Activated CD8-positive, alpha-beta memory T cell treated with anti-CD3 and anti-CD28 coated beads for 48 hours (primary cell): Measurements from ENCODE around the gene CACNA2D4.

Experiments
- DNase-seq, 3 experiments: peaks; one replicate each; pipeline ENCODE4 v3.0.0-alpha.2; 2020; ENCODE audit warnings: low read depth in 2 of 3, low spot score in 2 of 3

The CACNA2D4 gene

GRCh38 chr12:1890119-1890703, 28.2 kb downstream of the CACNA2D4 start:
- DNase-seq = no peak

GRCh38 chr12:1888923-1889322, 29.5 kb downstream of the CACNA2D4 start:
- DNase-seq = no peak

- no peak for DNase-seq
These were observed 31.9 kb downstream of the CACNA2D4 start for GRCh38 chr12:1886396-1887008.

- DNase-seq = no peak
These were observed 32.7 kb downstream of the CACNA2D4 start for GRCh38 chr12:1885599-1886245.

- DNase-seq = no peak
These were observed 33.3 kb downstream of the CACNA2D4 start for GRCh38 chr12:1885082-1885596.

GRCh38 chr12:1884651-1885050, 33.8 kb downstream of the CACNA2D4 start:
- no peak for DNase-seq

- no peak for DNase-seq
These were observed 34.9 kb downstream of the CACNA2D4 start for GRCh38 chr12:1883513-1883912.

GRCh38 chr12:1882850-1883470, 35.5 kb downstream of the CACNA2D4 start:
- DNase-seq = no peak

GRCh38 chr12:1882405-1882804, 36.0 kb downstream of the CACNA2D4 start:
- no peak for DNase-seq

- no peak for DNase-seq
These were observed 36.5 kb downstream of the CACNA2D4 start for GRCh38 chr12:1881936-1882335.

GRCh38 chr12:1881301-1881700, 37.2 kb downstream of the CACNA2D4 start:
- no peak for DNase-seq

GRCh38 chr12:1880876-1881275, 37.6 kb downstream of the CACNA2D4 start:
- DNase-seq = no peak

- no peak for DNase-seq
These were observed 38.2 kb downstream of the CACNA2D4 start for GRCh38 chr12:1880153-1880845.

- DNase-seq = no peak
These were observed 38.8 kb downstream of the CACNA2D4 start for GRCh38 chr12:1879633-1880032.

GRCh38 chr12:1878695-1879094, 39.8 kb downstream of the CACNA2D4 start:
- DNase-seq = no peak

GRCh38 chr12:1878214-1878613, 40.2 kb downstream of the CACNA2D4 start:
- DNase-seq = no peak

GRCh38 chr12:1877169-1877878, 41.1 kb downstream of the CACNA2D4 start:
- DNase-seq = no peak

- DNase-seq = no peak
These were observed 42.4 kb downstream of the CACNA2D4 start for GRCh38 chr12:1876086-1876485.

GRCh38 chr12:1875608-1876007, 42.8 kb downstream of the CACNA2D4 start:
- no peak for DNase-seq

- no peak for DNase-seq
These were observed 44.6 kb downstream of the CACNA2D4 start for GRCh38 chr12:1873531-1874510.
